Body of pancreas (tissue), 4 donors: Measurements from ENCODE around the gene NEUROD4.

Experiments
- CTCF ChIP-seq, 7 experiments: fragments of 450-650 bp in 4 of 7; fragments of 200-600 bp in 3 of 7; sonication (generic) in 3 of 7; IDR thresholded peaks; one replicate each; pipeline ENCODE4 v1.5.1; 2016 to 2019; ENCODE audit warnings: antibody characterized with exemption in 7 of 7
- POLR2A ChIP-seq, 3 donors: fragments of 450-650 bp; IDR thresholded peaks; one replicate each; pipeline ENCODE4 v1.6.1; 2016; ENCODE audit warnings: antibody characterized with exemption in 3 of 3, mild to moderate bottlenecking in 2 of 3

DNA sequence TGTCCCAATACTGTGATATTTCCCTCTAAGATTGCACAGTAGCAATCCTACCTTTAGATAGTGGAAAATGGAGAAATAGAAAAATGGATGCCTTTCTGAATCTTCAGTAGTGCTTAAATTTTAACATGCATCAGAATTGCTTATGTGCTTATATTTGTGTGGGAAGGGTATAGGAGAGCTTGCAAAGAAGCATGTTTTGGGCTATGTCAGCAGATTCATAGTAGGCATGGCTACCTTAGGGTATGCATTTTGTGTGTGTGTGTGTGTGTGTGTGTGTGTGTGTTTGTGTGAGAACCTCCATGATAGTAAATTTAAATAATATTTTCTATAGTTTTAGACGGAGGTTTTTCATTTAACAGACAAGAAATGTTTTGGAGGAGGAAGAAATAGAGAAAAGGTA lies 38.3 kb downstream of the NEUROD4 start:
- TF ChIP-seq CTCF (IDR thresholded peaks at IDR 0.05) (no peak), POLR2A (IDR thresholded peaks at IDR 0.05) (no peak)
